Stomach (tissue), 9 donors: Measurements from ENCODE around the gene ZCCHC7. TPM values are rescaled to one million over a fixed set of nuclear protein-coding genes. Genes with fewer than 3 reads are reported as not detected.
"Not testable (repeated sequence)": the region's sequence is repeated elsewhere in the genome, so short reads cannot be mapped to it uniquely, and the experiment has no call there.

Experiments used
- DNase-seq, 2 donors: peaks; one replicate each; pipeline versions ENCODE4 v3.0.0 to v3.0.0-alpha.2; 2013 to 2019
- H3K27ac ChIP-seq, 5 donors: fragments of 200-600 bp in 4 of 5; sonication (generic) in 4 of 5; one replicate each; pipeline ENCODE4 v1.5.1; 2013 to 2019; ENCODE audit warnings: mild to moderate bottlenecking in 1 of 5, moderate library complexity in 1 of 5
- H3K27me3 ChIP-seq, 3 donors: fragments of 200-600 bp; sonication (generic); one replicate each; pipeline ENCODE4 v1.5.1; 2017 to 2019; ENCODE audit warnings: mixed run types in 1 of 3
- H3K36me3 ChIP-seq, 4 donors: fragments of 200-600 bp; sonication (generic); 1 replicate in 3 of 4; 2 replicates in 1 of 4; pipeline ENCODE4 v1.5.1; 2016 to 2019
- H3K4me1 ChIP-seq, 4 donors: fragments of 200-600 bp; sonication (generic); one replicate each; pipeline ENCODE4 v1.5.1; 2016 to 2019
- H3K4me3 ChIP-seq, 4 donors: fragments of 200-600 bp; sonication (generic) in 3 of 4; one replicate each; pipeline ENCODE4 v1.5.1; 2016 to 2019; ENCODE audit warnings: mild to moderate bottlenecking in 1 of 4
- H3K9me3 ChIP-seq, 4 donors: fragments of 200-600 bp; sonication (generic); one replicate each; pipeline ENCODE4 v1.5.1; 2016 to 2019
- EP300 ChIP-seq: sonication (generic); formaldehyde crosslinking; IDR thresholded peaks from one replicate; pipeline ENCODE4 v1.6.1; 2017; ENCODE audit warnings: antibody characterized with exemption
- POLR2A ChIP-seq, 4 donors: fragments of 450-650 bp; IDR thresholded peaks; one replicate each; pipeline ENCODE4 v1.6.1; 2016; ENCODE audit warnings: antibody characterized with exemption in 4 of 4, control low read depth in 2 of 4, mild to moderate bottlenecking in 1 of 4, moderate library complexity in 1 of 4
- POLR2AphosphoS5 ChIP-seq, 3 donors: sonication (generic); formaldehyde crosslinking; IDR thresholded peaks; one replicate each; pipeline ENCODE4 v1.6.1; 2016; ENCODE audit warnings: antibody characterized with exemption in 3 of 3
- WGBS, 5 donors: extraction: QIAGEN DNeasy Blood & Tissue Kit in 3 of 5; methylation state at CpG; one replicate each; pipeline versions ENCODE4 v1.1.5 to v1.1.7; 2013 to 2018; 5-methylcytosine and 5-hydroxymethylcytosine counted together
- intact Hi-C: fragments of 100-400 bp; cut with DNase I; formaldehyde crosslinking; loops from one replicate; pipeline ENCODE4 v1.15.1; 2023; ENCODE audit warnings: low total_unique reads
- polyA plus RNA-seq, 3 donors: library from polyadenylated mRNA; stranded (reverse); fragments of 200-250 nt; gene quantifications; one replicate each; pipeline ENCODE4 v1.2.3, GENCODE V29; 2013
- total RNA-seq, 5 donors: library from RNA; depleted of rRNA; stranded (reverse); fragments of >200 nt; gene quantifications; one replicate each; pipeline versions ENCODE4 v1.1.0 to v1.2.3, GENCODE V29; 2014 to 2016
- TF ChIP-seq, protein P1 (sequence below), 7 experiments: fragments of 450-650 bp in 4 of 7; fragments of 200-600 bp in 3 of 7; sonication (generic) in 3 of 7; IDR thresholded peaks; one replicate each; pipeline ENCODE4 v1.5.1; 2016 to 2019; ENCODE audit warnings: antibody characterized with exemption in 7 of 7, control low read depth in 2 of 7, mild to moderate bottlenecking in 1 of 7
- donor health status: healthy with polysubstance abuse.
- donor health status: Bipolar disorder and iron deficiency.
- donor health status: healthy.

Gene ZCCHC7
- total and polyA plus RNA-seq, 8 donors: 7.9 to 67.1 (median 17.6) TPM

DNA sequence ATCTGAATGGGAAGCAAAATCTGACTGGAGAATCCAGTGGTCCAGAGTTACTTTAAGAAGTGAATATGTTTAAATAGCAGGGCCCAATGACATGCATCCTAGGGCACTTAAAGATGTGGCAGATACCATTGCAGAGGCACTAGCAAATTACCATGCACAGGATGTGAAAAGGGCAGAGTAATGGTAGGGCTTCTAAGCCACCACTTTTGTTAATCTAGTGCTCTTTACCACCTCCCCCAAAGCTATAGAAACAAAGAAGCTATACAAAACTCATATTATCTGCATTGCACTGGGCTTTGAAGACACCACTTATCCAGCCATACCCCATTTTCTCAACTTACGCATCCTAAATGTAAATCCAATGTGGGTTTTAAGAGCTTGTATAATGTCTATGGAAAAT lies 81.2 kb downstream of the ZCCHC7 start:
- H3K27ac ChIP-seq: no peak overlapping the region
- TF ChIP-seq POLR2AphosphoS5 (IDR thresholded peaks at IDR 0.05) (no peak), EP300 (no peak)
- TF ChIP-seq, protein P1, sequence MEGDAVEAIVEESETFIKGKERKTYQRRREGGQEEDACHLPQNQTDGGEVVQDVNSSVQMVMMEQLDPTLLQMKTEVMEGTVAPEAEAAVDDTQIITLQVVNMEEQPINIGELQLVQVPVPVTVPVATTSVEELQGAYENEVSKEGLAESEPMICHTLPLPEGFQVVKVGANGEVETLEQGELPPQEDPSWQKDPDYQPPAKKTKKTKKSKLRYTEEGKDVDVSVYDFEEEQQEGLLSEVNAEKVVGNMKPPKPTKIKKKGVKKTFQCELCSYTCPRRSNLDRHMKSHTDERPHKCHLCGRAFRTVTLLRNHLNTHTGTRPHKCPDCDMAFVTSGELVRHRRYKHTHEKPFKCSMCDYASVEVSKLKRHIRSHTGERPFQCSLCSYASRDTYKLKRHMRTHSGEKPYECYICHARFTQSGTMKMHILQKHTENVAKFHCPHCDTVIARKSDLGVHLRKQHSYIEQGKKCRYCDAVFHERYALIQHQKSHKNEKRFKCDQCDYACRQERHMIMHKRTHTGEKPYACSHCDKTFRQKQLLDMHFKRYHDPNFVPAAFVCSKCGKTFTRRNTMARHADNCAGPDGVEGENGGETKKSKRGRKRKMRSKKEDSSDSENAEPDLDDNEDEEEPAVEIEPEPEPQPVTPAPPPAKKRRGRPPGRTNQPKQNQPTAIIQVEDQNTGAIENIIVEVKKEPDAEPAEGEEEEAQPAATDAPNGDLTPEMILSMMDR (IDR thresholded peaks at IDR 0.05): no peak
- no peak overlapping the region for H3K4me3 ChIP-seq
- H3K36me3 ChIP-seq: peaks cover 0 to 15% (median 5%) of the 10 kb centered on the region in 4 donors
- peaks cover 0 to 13% (median 5%) of the 10 kb centered on the region in 4 donors for H3K4me1 ChIP-seq
- H3K9me3 ChIP-seq: peaks cover 0 to 4% (median 0%) of the 10 kb centered on the region in 4 donors
- no peaks in the 10 kb centered on the region for H3K27me3 ChIP-seq
- 93 to 100% (median 95%) methylated on average over 1 of the region's 1 CpG for WGBS, 5 donors
- DNase-seq: no peak
- intact Hi-C loops: no loop called here

DNA sequence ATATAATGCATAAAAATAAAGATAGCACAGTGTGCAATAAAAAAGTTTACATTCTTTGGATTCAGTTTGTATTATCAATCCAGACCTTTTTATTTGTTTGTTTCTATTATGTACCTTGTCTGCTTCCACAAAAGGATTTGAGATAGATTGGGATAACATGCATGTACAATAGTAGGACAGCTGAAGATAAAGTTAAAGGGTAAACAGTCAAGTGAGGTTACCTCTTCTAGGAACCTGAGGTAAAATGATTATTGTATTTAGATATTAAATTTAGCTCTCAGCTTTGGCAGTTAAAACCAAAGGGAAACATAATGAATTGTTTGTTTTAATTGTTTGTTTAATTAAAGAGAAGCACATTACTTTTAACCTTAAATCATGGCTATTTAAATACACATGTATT lies 81.7 kb downstream of the ZCCHC7 start:
- peaks cover 0 to 4% (median 0%) of the 10 kb centered on the region in 4 donors for H3K9me3 ChIP-seq
- intact Hi-C loops: no loop called here
- H3K4me1 ChIP-seq: peaks cover 0 to 7% (median 3%) of the 10 kb centered on the region in 4 donors
- H3K4me3 ChIP-seq: no peak overlapping the region
- H3K36me3 ChIP-seq: peaks cover 0 to 18% (median 9%) of the 10 kb centered on the region in 4 donors
- DNase-seq: no peak
- TF ChIP-seq POLR2AphosphoS5 (IDR thresholded peaks at IDR 0.05) (no peak), EP300 (no peak), POLR2A (IDR thresholded peaks at IDR 0.05) (no peak)
- TF ChIP-seq, protein P1 (IDR thresholded peaks at IDR 0.05): no peak
- H3K27me3 ChIP-seq: no peaks in the 10 kb centered on the region
- no peak overlapping the region for H3K27ac ChIP-seq

DNA sequence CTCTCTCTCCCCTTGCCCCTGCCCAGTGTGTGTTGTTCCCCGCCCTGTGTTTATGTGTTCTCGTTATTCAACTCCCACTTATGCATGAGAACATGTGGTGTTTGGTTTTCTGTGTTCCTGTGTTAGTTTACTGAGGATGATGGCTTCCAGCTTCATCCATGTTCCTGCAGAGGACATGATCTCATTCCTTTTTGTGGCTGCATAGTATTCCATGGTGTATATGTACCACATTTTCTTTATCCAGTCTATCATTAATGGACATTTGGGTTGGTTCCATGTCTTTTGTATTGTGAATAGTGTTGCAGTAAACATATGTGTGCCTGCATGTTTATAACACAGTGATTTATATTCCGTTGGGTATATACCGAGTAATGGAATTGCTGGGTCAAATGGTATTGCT lies 83.1 kb downstream of the ZCCHC7 start:
- H3K4me1 ChIP-seq, H3K27me3 ChIP-seq, H3K4me3 ChIP-seq, intact Hi-C loops, H3K27ac ChIP-seq, H3K9me3 ChIP-seq, DNase-seq: not testable (repeated sequence)
- 98 to 99% (median 98%) methylated on average over 4 of the region's 4 CpGs for WGBS, 5 donors
- peaks cover 0 to 24% (median 15%) of the 10 kb centered on the region in 4 donors for H3K36me3 ChIP-seq

DNA sequence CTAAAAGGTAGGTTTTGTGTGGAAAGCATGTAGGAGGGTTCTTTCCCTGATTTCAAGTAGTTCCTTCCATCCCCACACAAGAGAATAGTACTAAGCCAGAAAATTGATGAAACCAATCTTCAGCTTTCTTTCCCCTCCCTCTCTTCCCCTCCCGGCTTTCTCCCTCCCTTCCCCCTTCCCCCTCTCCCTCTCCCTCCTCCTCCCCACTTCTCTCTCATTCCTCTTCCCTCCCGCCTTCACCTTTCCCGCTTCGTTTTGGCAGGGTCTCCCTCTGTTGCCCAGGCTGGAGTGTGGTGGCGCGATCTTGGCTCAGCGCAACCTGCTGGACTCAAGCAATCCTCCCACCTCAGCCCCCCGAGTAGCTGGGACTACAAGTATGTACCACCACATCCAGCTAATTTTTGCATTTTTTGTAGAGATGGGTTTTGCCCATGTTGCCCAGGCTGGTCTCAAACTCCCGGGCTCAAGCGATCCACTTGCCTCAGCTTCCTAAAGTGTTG lies 85.8 kb downstream of the ZCCHC7 start:
- DNase-seq: no peak
- no peak overlapping the region for H3K27ac ChIP-seq
- intact Hi-C loops: no loop called here
- TF ChIP-seq POLR2AphosphoS5 (IDR thresholded peaks at IDR 0.05) (no peak), EP300 (no peak), POLR2A (IDR thresholded peaks at IDR 0.05) (no peak)
- TF ChIP-seq, protein P1 (IDR thresholded peaks at IDR 0.05): no peak
- no peak overlapping the region for H3K4me3 ChIP-seq
- H3K4me1 ChIP-seq: no peaks in the 10 kb centered on the region
- H3K36me3 ChIP-seq: peaks cover 0 to 26% (median 17%) of the 10 kb centered on the region in 4 donors
- H3K9me3 ChIP-seq: peaks cover 0 to 4% (median 0%) of the 10 kb centered on the region in 4 donors
- WGBS, 5 donors: 92 to 98% (median 96%) methylated on average over 10 of the region's 10 CpGs
- no peaks in the 10 kb centered on the region for H3K27me3 ChIP-seq
